ENCODE measurements around the gene BEST1.

BEST1 gene

GRCh38 chr11:61905801-61906521 is 44.2 kb upstream of the BEST1 start:
- in situ Hi-C loops (cut with MboI; ENCODE audit: low sequenced_read_pairs, unreplicated experiment), result no loop called here
- DNase-seq (ENCODE audit: low spot score), result no peak
- TF ChIP-seq CTCF (IDR thresholded peaks at IDR 0.05; ENCODE audit: borderline replicate concordance, control extremely low read depth, extremely low read depth, insufficient read depth, missing control alignments), result no peak

GRCh38 chr11:61906522-61906909 is 43.6 kb upstream of the BEST1 start:
- in situ Hi-C loops (cut with MboI; ENCODE audit: low sequenced_read_pairs, unreplicated experiment), result no loop called here
- no peak for TF ChIP-seq CTCF (IDR thresholded peaks at IDR 0.05; ENCODE audit: borderline replicate concordance, control extremely low read depth, extremely low read depth, insufficient read depth, missing control alignments)
- DNase-seq (ENCODE audit: low spot score), result no peak

GRCh38 chr11:61907282-61907681 is 42.9 kb upstream of the BEST1 start:
- in situ Hi-C loops (cut with MboI; ENCODE audit: low sequenced_read_pairs, unreplicated experiment), result no loop called here
- no peak for DNase-seq (ENCODE audit: low spot score)
- TF ChIP-seq CTCF (IDR thresholded peaks at IDR 0.05; ENCODE audit: borderline replicate concordance, control extremely low read depth, extremely low read depth, insufficient read depth, missing control alignments), result no peak

GRCh38 chr11:61907871-61908729 is 42.1 kb upstream of the BEST1 start:
- in situ Hi-C loops (cut with MboI; ENCODE audit: low sequenced_read_pairs, unreplicated experiment), result no loop called here
- no peak for TF ChIP-seq CTCF (IDR thresholded peaks at IDR 0.05; ENCODE audit: borderline replicate concordance, control extremely low read depth, extremely low read depth, insufficient read depth, missing control alignments)
- no peak for DNase-seq (ENCODE audit: low spot score)

GRCh38 chr11:61908730-61909316 is 41.3 kb upstream of the BEST1 start:
- no peak for TF ChIP-seq CTCF (IDR thresholded peaks at IDR 0.05; ENCODE audit: borderline replicate concordance, control extremely low read depth, extremely low read depth, insufficient read depth, missing control alignments)
- in situ Hi-C loops (cut with MboI; ENCODE audit: low sequenced_read_pairs, unreplicated experiment), result no loop called here
- DNase-seq (ENCODE audit: low spot score), result no peak

GRCh38 chr11:61910187-61911127 is 39.7 kb upstream of the BEST1 start:
- TF ChIP-seq CTCF (IDR thresholded peaks at IDR 0.05; ENCODE audit: borderline replicate concordance, control extremely low read depth, extremely low read depth, insufficient read depth, missing control alignments), result no peak
- in situ Hi-C loops (cut with MboI; ENCODE audit: low sequenced_read_pairs, unreplicated experiment), result no loop called here

More at GRCh38 chr11:61910187-61911127, 39.7 kb upstream of the BEST1 start:
- DNase-seq (ENCODE audit: low spot score), result no peak

Measured in GM13976 (cell line).